HCT116 (cell line): ENCODE measurements around the gene TRAF2. TPM values are rescaled to one million over a fixed set of nuclear protein-coding genes. Genes with fewer than 3 reads are reported as not detected.

Source experiments
- ATAC-seq: fragments of 200-7000 bp; cut with Tn5 transposase; 2 replicates; pipeline ENCODE4 v1.9.1; 2020; ENCODE audit warnings: mild to moderate bottlenecking, moderate library complexity
- BruUV-seq: library from RNA; stranded (reverse); fragments of 400-500 nt; replicated peaks from 2 replicates; lab custom pipeline; 2021; lab: Mats Ljungman, UMichigan
- CTCF ChIA-PET: fragments of 300-600 bp; sonication (Branson Sonifier 250); formaldehyde crosslinking; loops from one replicate; lab custom pipeline; 2021; ENCODE audit warnings: antibody characterized with exemption; lab: Charles Lee
- POLR2A ChIA-PET: fragments of 300-600, 350-600 bp; sonication (Branson Sonifier 250); formaldehyde crosslinking; loops from one replicate; lab custom pipeline; 2021; ENCODE audit warnings: antibody characterized with exemption; lab: Charles Lee
- RAD21 ChIA-PET, 2 experiments: fragments of 300-600 bp; sonication (Branson Sonifier 250); formaldehyde crosslinking; loops; one replicate each; lab custom pipeline; 2023; ENCODE audit warnings: low total read pairs in 2 of 2; ENCODE audit not compliant: uncharacterized antibody in 2 of 2, unreplicated experiment in 2 of 2, low non-redundant PET in 1 of 2; lab: Charles Lee
- DNase-seq: peaks from one replicate; pipeline ENCODE4 v3.0.0-alpha.2; 2010; ENCODE audit warnings: low read depth, low spot score
- H2AFZ ChIP-seq: fragments of 200-600 bp; shearing (Covaris generic), sonication (generic); 2 replicates; pipeline ENCODE4 v1.6.1; 2017; ENCODE audit warnings: low read depth, mixed run types, mixed read lengths, antibody characterized with exemption, low read length; ENCODE audit not compliant: poor library complexity, severe bottlenecking
- H3K27ac ChIP-seq: 2 replicates; pipeline ENCODE4 v1.5.1; 2012; ENCODE audit warnings: low read depth, low read length
- H3K27me3 ChIP-seq: fragments of 200-600 bp; sonication (generic); 2 replicates; pipeline ENCODE4 v1.6.1; 2016; ENCODE audit warnings: mixed run types, low read length, mixed read lengths; ENCODE audit not compliant: insufficient read depth
- H3K36me3 ChIP-seq, 2 experiments: fragments of 200-500 bp in 1 of 2; fragments of 200-600 bp in 1 of 2; sonication (Bioruptor generic) in 1 of 2; sonication (generic) in 1 of 2; 2 replicates each; pipeline versions ENCODE4 v1.5.1 to v1.6.1; 2014 to 2016; ENCODE audit warnings: low read length in 2 of 2, inconsistent platforms in 1 of 2, mixed read lengths in 1 of 2, mixed run types in 1 of 2; ENCODE audit not compliant: insufficient read depth in 2 of 2, control insufficient read depth in 1 of 2
- H3K4me1 ChIP-seq, 2 experiments: fragments of 200-600 bp in 1 of 2; sonication (generic) in 1 of 2; 2 replicates each; pipeline versions ENCODE4 v1.5.1 to v1.6.1; 2012 to 2017; ENCODE audit warnings: low read length in 2 of 2, inconsistent platforms in 1 of 2, mild to moderate bottlenecking in 1 of 2, mixed read lengths in 1 of 2, mixed run types in 1 of 2, moderate library complexity in 1 of 2; ENCODE audit not compliant: insufficient read depth in 2 of 2, control insufficient read depth in 1 of 2
- H3K4me2 ChIP-seq: fragments of 200-600 bp; sonication (generic); 2 replicates; pipeline ENCODE4 v1.6.1; 2017; ENCODE audit warnings: mixed run types, low read length, mixed read lengths
- H3K4me3 ChIP-seq, 2 experiments: fragments of 200-600 bp in 1 of 2; sonication (generic) in 1 of 2; replicated peaks in 1 of 2; 2 replicates each; pipeline ENCODE4 v1.5.1; 2011 to 2016; ENCODE audit warnings: low read length in 2 of 2, control low read depth in 1 of 2, low read depth in 1 of 2, mild to moderate bottlenecking in 1 of 2, mixed read lengths in 1 of 2, mixed run types in 1 of 2
- H3K79me2 ChIP-seq: fragments of 200-600 bp; sonication (generic); 2 replicates; pipeline ENCODE4 v1.6.1; 2017; ENCODE audit warnings: mild to moderate bottlenecking, mixed run types, low read length, moderate library complexity, mixed read lengths; ENCODE audit not compliant: insufficient read depth
- H3K9ac ChIP-seq: fragments of 200-600 bp; sonication (generic); 2 replicates; pipeline ENCODE4 v1.6.1; 2016; ENCODE audit warnings: low read length, mixed read lengths
- H3K9me2 ChIP-seq: fragments of 200-600 bp; sonication (generic), shearing (Covaris generic); 2 replicates; pipeline ENCODE4 v1.6.1; 2017; ENCODE audit warnings: mixed run types, mild to moderate bottlenecking, moderate library complexity; ENCODE audit not compliant: insufficient read depth
- H3K9me3 ChIP-seq, 2 experiments: fragments of 200-500 bp in 1 of 2; fragments of 200-600 bp in 1 of 2; sonication (Bioruptor generic) in 1 of 2; sonication (generic) in 1 of 2; 2 replicates each; pipeline ENCODE4 v1.6.1; 2014 to 2017; ENCODE audit warnings: low read length in 2 of 2, mixed read lengths in 2 of 2, inconsistent platforms in 1 of 2, low read depth in 1 of 2, mild to moderate bottlenecking in 1 of 2, mixed run types in 1 of 2, moderate library complexity in 1 of 2; ENCODE audit not compliant: control insufficient read depth in 1 of 2, insufficient read depth in 1 of 2
- H4K20me1 ChIP-seq: fragments of 200-600 bp; sonication (generic), shearing (Covaris generic); 2 replicates; pipeline ENCODE4 v1.6.1; 2017; ENCODE audit warnings: mixed run types, mild to moderate bottlenecking, moderate library complexity; ENCODE audit not compliant: insufficient read depth
- CEBPB ChIP-seq: IDR thresholded peaks from 2 replicates; pipeline ENCODE4 v1.6.1; 2012; ENCODE audit warnings: low read depth
- EGR1 ChIP-seq: IDR thresholded peaks from 2 replicates; pipeline ENCODE4 v1.6.1; 2012; ENCODE audit warnings: low read depth
- ELF1 ChIP-seq: IDR thresholded peaks from 2 replicates; pipeline ENCODE4 v1.6.1; 2012; ENCODE audit warnings: low read depth, borderline replicate concordance
- EZH2phosphoT487 ChIP-seq: fragments of 200-600 bp; IDR thresholded peaks from 2 replicates; pipeline ENCODE4 v1.6.1; 2018; ENCODE audit warnings: antibody characterized with exemption, borderline replicate concordance
- JUND ChIP-seq: IDR thresholded peaks from 2 replicates; pipeline ENCODE4 v1.6.1; 2012
- POLR2AphosphoS5 ChIP-seq: IDR thresholded peaks from 2 replicates; pipeline ENCODE4 v1.6.1; 2011; ENCODE audit warnings: mild to moderate bottlenecking, low read depth, low read length, moderate library complexity
- RAD21 ChIP-seq: IDR thresholded peaks from 2 replicates; pipeline ENCODE4 v1.6.1; 2012; ENCODE audit warnings: low read depth, mild to moderate bottlenecking
- SIN3A ChIP-seq: IDR thresholded peaks from 2 replicates; pipeline ENCODE4 v1.6.1; 2012; ENCODE audit warnings: low read depth
- ZNF274 ChIP-seq: fragments of 200-500 bp; sonication (Bioruptor generic); IDR thresholded peaks from 2 replicates; pipeline ENCODE4 v1.6.1; 2014; ENCODE audit warnings: mild to moderate bottlenecking, low read depth, low read length, inconsistent platforms
- intact Hi-C: fragments of 100-400 bp; cut with micrococcal nuclease; formaldehyde crosslinking; loops from 2 replicates; pipeline ENCODE4 v1.10.0; 2022
- total RNA-seq: library from RNA; stranded (reverse); gene quantifications from one replicate; pipeline ENCODE4 v1.2.1, GENCODE V29; 2021; ENCODE audit not compliant: unreplicated experiment

TRAF2 gene
- total RNA-seq, 1 experiment from 2014 or later = 28.4 TPM

DNA sequence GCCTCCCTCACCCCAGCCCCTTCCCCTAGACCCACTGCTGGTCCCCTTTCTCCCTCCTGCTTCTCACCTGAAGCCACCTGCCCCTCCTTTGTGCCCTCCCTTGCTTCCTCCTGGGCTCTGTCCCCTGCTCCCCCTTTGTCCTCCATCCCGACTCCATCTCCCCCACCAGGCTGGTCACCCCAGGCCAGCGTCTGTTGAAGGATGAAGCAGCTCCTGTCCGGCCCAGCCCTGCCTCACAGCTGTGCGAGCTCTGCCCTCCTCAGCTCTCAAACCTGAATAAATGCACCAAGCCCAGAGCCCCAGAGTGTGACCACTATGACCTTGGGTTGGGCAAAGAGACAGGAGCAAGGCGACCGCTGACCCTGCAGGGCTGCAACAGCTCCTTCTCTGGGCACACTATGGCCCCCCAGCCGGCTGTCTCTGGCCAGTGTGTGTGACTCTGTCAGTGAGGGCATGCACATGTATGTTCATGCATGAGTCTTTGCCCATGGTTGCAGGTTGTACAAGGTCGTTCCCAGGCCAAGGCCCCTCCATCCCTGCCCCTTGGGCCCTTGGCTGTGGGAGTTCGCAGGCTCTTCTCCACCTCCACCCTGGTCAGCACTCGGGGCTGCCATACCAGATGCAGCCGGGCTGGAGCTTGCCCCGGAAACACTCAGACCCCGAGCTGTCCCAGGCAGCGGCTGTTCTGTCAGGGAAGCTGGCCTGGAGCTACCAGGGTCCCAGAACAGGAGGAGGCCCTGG, 69.1 kb downstream of the TRAF2 start:
- Histone ChIP-seq H3K9ac (no peak overlapping the region), H3K4me2 (no peak overlapping the region), H3K4me1 (peaks cover 6 to 10% of the 10 kb centered on the region in 2 experiments), H3K9me2 (no peaks in the 10 kb centered on the region), H3K27ac (no peak overlapping the region), H2AFZ (no peak overlapping the region), H3K9me3 (no peaks in the 10 kb centered on the region), H3K36me3 (no peaks in the 10 kb centered on the region), H3K4me3 (no peak overlapping the region), H3K27me3 (no peaks in the 10 kb centered on the region), H4K20me1 (no peaks in the 10 kb centered on the region), H3K79me2 (no peaks in the 10 kb centered on the region)
- no peak for ATAC-seq
- ChIA-PET RAD21 (no interaction called here), CTCF (no interaction called here), POLR2A (no interaction called here)
- no peak for DNase-seq
- intact Hi-C loops = no loop called here
- TF ChIP-seq EZH2phosphoT487 (no peak), JUND (no peak), RAD21 (no peak), CEBPB (no peak), ELF1 (no peak), SIN3A (no peak)
- no TSS peak for BruUV-seq

DNA sequence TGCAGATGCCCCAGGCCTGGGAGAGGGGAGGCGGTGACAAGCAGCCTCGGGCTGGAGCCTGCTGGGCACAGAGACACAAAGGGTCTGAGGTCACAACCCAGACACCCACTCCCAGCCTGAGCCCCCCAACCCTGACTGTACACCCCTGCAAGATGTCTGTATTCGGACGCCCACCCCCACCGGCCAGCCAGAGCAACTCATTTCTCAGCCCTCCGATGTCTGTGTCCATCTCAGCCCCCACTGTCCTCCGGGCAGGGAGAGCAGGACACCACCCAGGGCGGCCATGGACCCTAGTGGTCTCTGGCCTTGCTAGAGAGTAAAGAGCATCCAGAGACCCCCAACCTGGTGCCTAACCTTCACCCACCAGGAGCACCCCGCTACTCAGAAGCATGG, 69.6 kb downstream of the TRAF2 start:
- Histone ChIP-seq H3K36me3 (no peaks in the 10 kb centered on the region), H3K4me3 (no peak overlapping the region), H3K79me2 (no peaks in the 10 kb centered on the region), H3K9me2 (no peaks in the 10 kb centered on the region), H3K27me3 (no peaks in the 10 kb centered on the region), H3K9me3 (no peaks in the 10 kb centered on the region), H3K9ac (no peak overlapping the region), H3K4me1 (peaks cover 2 to 5% of the 10 kb centered on the region in 2 experiments; a peak in 3 of 4 replicates), H3K27ac (no peak overlapping the region), H2AFZ (no peak overlapping the region), H3K4me2 (no peak overlapping the region), H4K20me1 (no peaks in the 10 kb centered on the region)
- ATAC-seq = no peak
- TF ChIP-seq POLR2AphosphoS5 (no peak), EGR1 (no peak), CEBPB (no peak), ZNF274 (no peak)
- CTCF ChIA-PET = no interaction called here
- RAD21 ChIA-PET = no interaction called here
- no TSS peak for BruUV-seq
- intact Hi-C loops = no loop called here
- POLR2A ChIA-PET = no interaction called here
- no peak for DNase-seq
